SK-N-SH (cell line): ENCODE measurements around the gene SLC6A2. TPM values are rescaled to one million over a fixed set of nuclear protein-coding genes. Genes with fewer than 3 reads are reported as not detected.

Experiments
- CTCF ChIA-PET: fragments of 300-600, 350-600 bp; formaldehyde crosslinking; extraction: SDS; loops from one replicate; lab custom pipeline; 2021; lab: Yijun Ruan, JAX
- POLR2A ChIA-PET: fragments of 350-600 bp; sonication (Branson Sonifier 250); formaldehyde crosslinking; extraction: SDS; loops from one replicate; lab custom pipeline; 2020; ENCODE audit warnings: antibody characterized with exemption, inconsistent platforms; lab: Yijun Ruan, JAX
- DNase-seq: peaks from one replicate; pipeline ENCODE4 v3.0.0; 2012
- H2AFZ ChIP-seq: fragments of 200-600 bp; sonication (generic); 2 replicates; pipeline ENCODE4 v1.8.1; 2016; ENCODE audit warnings: antibody characterized with exemption, mild to moderate bottlenecking, low read depth
- H3F3A ChIP-seq: fragments of 200-600 bp; sonication (generic); replicated peaks from 2 replicates; pipeline ENCODE3; 2016; ENCODE audit warnings: antibody characterized with exemption, mild to moderate bottlenecking; ENCODE audit not compliant: insufficient read depth
- H3K27ac ChIP-seq, 2 experiments: fragments of 200-500 bp in 1 of 2; fragments of 200-600 bp in 1 of 2; sonication (Bioruptor generic) in 1 of 2; sonication (generic), shearing (Covaris generic) in 1 of 2; 2 replicates each; pipeline versions ENCODE4 v1.5.1 to v1.6.1; 2014 to 2016; ENCODE audit warnings: low read depth in 2 of 2, inconsistent platforms in 1 of 2, low read length in 1 of 2, mild to moderate bottlenecking in 1 of 2, mixed read lengths in 1 of 2
- H3K27me3 ChIP-seq: fragments of 200-600 bp; sonication (generic), shearing (Covaris generic); 2 replicates; pipeline ENCODE4 v1.6.1; 2016; ENCODE audit warnings: mixed run types; ENCODE audit not compliant: insufficient read depth
- H3K36me3 ChIP-seq, 2 experiments: fragments of 200-500 bp in 1 of 2; fragments of 200-600 bp in 1 of 2; sonication (Bioruptor generic) in 1 of 2; sonication (generic) in 1 of 2; replicated peaks in 1 of 2; 2 replicates each; pipeline versions ENCODE3 to v1.5.1; 2014 to 2016; ENCODE audit warnings: low read length in 1 of 2, mild to moderate bottlenecking in 1 of 2; ENCODE audit not compliant: insufficient read depth in 2 of 2, control insufficient read depth in 1 of 2
- H3K4me1 ChIP-seq, 2 experiments: fragments of 200-500 bp in 1 of 2; fragments of 200-600 bp in 1 of 2; sonication (Bioruptor generic) in 1 of 2; sonication (generic), shearing (Covaris generic) in 1 of 2; 2 replicates each; pipeline versions ENCODE4 v1.5.1 to v1.6.1; 2014 to 2016; ENCODE audit warnings: low read depth in 1 of 2, low read length in 1 of 2, mixed run types in 1 of 2; ENCODE audit not compliant: insufficient read depth in 2 of 2, control insufficient read depth in 1 of 2
- H3K4me2 ChIP-seq: fragments of 200-600 bp; sonication (generic), shearing (Covaris generic); 2 replicates; pipeline ENCODE4 v1.6.1; 2017; ENCODE audit warnings: mixed run types
- H3K4me3 ChIP-seq, 2 experiments: fragments of 200-500 bp in 1 of 2; fragments of 200-600 bp in 1 of 2; sonication (Bioruptor generic) in 1 of 2; sonication (generic), shearing (Covaris generic) in 1 of 2; 2 replicates each; pipeline versions ENCODE4 v1.5.1 to v1.8.1; 2014 to 2016; ENCODE audit warnings: low read depth in 2 of 2, inconsistent platforms in 1 of 2, low read length in 1 of 2, mild to moderate bottlenecking in 1 of 2, mixed read lengths in 1 of 2, moderate library complexity in 1 of 2
- H3K79me2 ChIP-seq: fragments of 200-600 bp; sonication (generic); 2 replicates; pipeline ENCODE4 v1.8.1; 2017; ENCODE audit warnings: mild to moderate bottlenecking; ENCODE audit not compliant: insufficient read depth
- H3K9ac ChIP-seq: fragments of 200-600 bp; sonication (generic); 2 replicates; pipeline ENCODE4 v1.6.1; 2017; ENCODE audit warnings: mixed run types
- H3K9me2 ChIP-seq: fragments of 200-600 bp; sonication (generic); 2 replicates; pipeline ENCODE4 v1.6.1; 2017; ENCODE audit warnings: mixed run types
- H3K9me3 ChIP-seq: fragments of 200-600 bp; sonication (generic); 2 replicates; pipeline ENCODE4 v1.6.1; 2017; ENCODE audit warnings: mixed run types, mild to moderate bottlenecking, moderate library complexity
- H4K20me1 ChIP-seq: fragments of 200-600 bp; sonication (generic); 2 replicates; pipeline ENCODE4 v1.6.1; 2017; ENCODE audit warnings: mild to moderate bottlenecking, mixed run types; ENCODE audit not compliant: insufficient read depth
- ELF1 ChIP-seq: IDR thresholded peaks from 2 replicates; pipeline ENCODE4 v1.4.0; 2012
- EZH2phosphoT487 ChIP-seq: fragments of 200-600 bp; sonication (generic); IDR thresholded peaks from 2 replicates; pipeline ENCODE4 v1.6.1; 2017; ENCODE audit warnings: low read depth, mixed run types, mild to moderate bottlenecking, antibody characterized with exemption, moderate library complexity, borderline replicate concordance
- FOXJ3 ChIP-seq: sonication (generic); formaldehyde crosslinking; IDR thresholded peaks from 2 replicates; pipeline ENCODE4 v1.5.1; 2020; ENCODE audit warnings: mild to moderate bottlenecking, missing genetic modification reagents
- FOXM1 ChIP-seq: IDR thresholded peaks from 2 replicates; pipeline ENCODE4 v1.4.0; 2012; ENCODE audit warnings: low read depth, mild to moderate bottlenecking
- MEF2A ChIP-seq: IDR thresholded peaks from 2 replicates; pipeline ENCODE4 v1.4.0; 2012; ENCODE audit warnings: low read depth, borderline replicate concordance
- NRF1 ChIP-seq: IDR thresholded peaks from 2 replicates; pipeline ENCODE4 v1.6.1; 2012; ENCODE audit warnings: low read depth, mild to moderate bottlenecking, low read length
- POLR2AphosphoS5 ChIP-seq: IDR thresholded peaks from 2 replicates; pipeline ENCODE4 v1.6.1; 2012; ENCODE audit warnings: low read depth, low read length
- RCOR1 ChIP-seq: fragments of 150-350 bp; IDR thresholded peaks from 2 replicates; pipeline ENCODE4 v1.6.1; 2017; ENCODE audit warnings: antibody characterized with exemption, low read length
- RFX5 ChIP-seq: IDR thresholded peaks from 2 replicates; pipeline ENCODE4 v1.6.1; 2012; ENCODE audit warnings: mild to moderate bottlenecking, improper control_type of control experiment, low read length
- RXRA ChIP-seq: IDR thresholded peaks from 2 replicates; pipeline ENCODE4 v1.4.0; 2012; ENCODE audit warnings: low read depth, mild to moderate bottlenecking, borderline replicate concordance
- TCF12 ChIP-seq: IDR thresholded peaks from 2 replicates; pipeline ENCODE4 v1.4.0; 2012
- TEAD4 ChIP-seq: IDR thresholded peaks from 2 replicates; pipeline ENCODE4 v1.4.0; 2012; ENCODE audit warnings: mild to moderate bottlenecking, borderline replicate concordance; ENCODE audit not compliant: insufficient read depth
- WGBS: methylation state at CpG from one replicate; pipeline ENCODE4 v1.1.6; 2017; ENCODE audit warnings: low lambda C conversion rate; 5-methylcytosine and 5-hydroxymethylcytosine counted together
- polyA plus RNA-seq, 3 experiments: library from polyadenylated mRNA; depleted of rRNA; stranded (reverse); fragments of >200 nt; gene quantifications; 2 replicates each; pipeline ENCODE4 v1.2.3, GENCODE V29; 2012
- TF ChIP-seq, protein P1 (sequence below): IDR thresholded peaks from 2 replicates; pipeline ENCODE4; 2012
- TF ChIP-seq, protein P2 (sequence below): IDR thresholded peaks from 2 replicates; pipeline ENCODE4 v1.4.0; 2012; ENCODE audit warnings: low read depth

Gene SLC6A2
- polyA plus RNA-seq, 1 of the 3 experiments (the other 2 are of a cell fraction) = 3.3 TPM

DNA sequence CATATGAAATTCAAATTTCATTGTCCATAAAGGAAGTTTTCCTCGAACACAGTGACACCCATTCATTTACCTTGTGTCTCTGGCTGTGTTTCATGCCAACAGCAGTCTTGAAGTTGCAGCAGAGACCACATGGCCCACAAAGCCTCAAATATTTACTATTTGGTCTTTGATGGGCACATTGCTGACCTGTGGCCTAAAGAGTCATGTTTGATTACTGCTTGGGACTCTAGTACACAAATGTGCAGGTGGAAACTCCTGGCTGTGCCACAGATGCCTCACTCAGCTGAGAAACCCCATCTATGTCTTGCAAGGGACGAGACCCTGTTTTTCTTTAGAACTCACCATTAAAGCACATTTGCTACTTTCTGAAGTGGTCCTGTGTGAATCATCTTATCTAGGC lies 76.7 kb downstream of the SLC6A2 start:
- Histone ChIP-seq H3K27me3 (no peaks in the 10 kb centered on the region), H3F3A (no peaks in the 10 kb centered on the region), H3K4me3 (no peak overlapping the region), H3K9me2 (no peaks in the 10 kb centered on the region), H3K36me3 (no peaks in the 10 kb centered on the region), H2AFZ (no peak overlapping the region), H3K27ac (no peak overlapping the region), H3K9me3 (no peaks in the 10 kb centered on the region), H3K9ac (no peak overlapping the region), H3K4me1 (no peaks in the 10 kb centered on the region), H4K20me1 (no peaks in the 10 kb centered on the region), H3K79me2 (no peaks in the 10 kb centered on the region), H3K4me2 (no peak overlapping the region)
- ChIA-PET POLR2A (no interaction called here), CTCF (interaction anchor here (1.5 kb wide), 1 partner anchor 267 kb away, joined by 3 read pairs; no protein-coding TSS in a partner anchor)
- TF ChIP-seq RXRA (no peak), POLR2AphosphoS5 (no peak)
- TF ChIP-seq, protein P1, sequence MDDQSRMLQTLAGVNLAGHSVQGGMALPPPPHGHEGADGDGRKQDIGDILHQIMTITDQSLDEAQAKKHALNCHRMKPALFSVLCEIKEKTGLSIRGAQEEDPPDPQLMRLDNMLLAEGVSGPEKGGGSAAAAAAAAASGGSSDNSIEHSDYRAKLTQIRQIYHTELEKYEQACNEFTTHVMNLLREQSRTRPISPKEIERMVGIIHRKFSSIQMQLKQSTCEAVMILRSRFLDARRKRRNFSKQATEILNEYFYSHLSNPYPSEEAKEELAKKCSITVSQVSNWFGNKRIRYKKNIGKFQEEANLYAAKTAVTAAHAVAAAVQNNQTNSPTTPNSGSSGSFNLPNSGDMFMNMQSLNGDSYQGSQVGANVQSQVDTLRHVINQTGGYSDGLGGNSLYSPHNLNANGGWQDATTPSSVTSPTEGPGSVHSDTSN = no peak
- 3% methylated on average over 2 of the region's 2 CpGs for WGBS
- DNase-seq = no peak

DNA sequence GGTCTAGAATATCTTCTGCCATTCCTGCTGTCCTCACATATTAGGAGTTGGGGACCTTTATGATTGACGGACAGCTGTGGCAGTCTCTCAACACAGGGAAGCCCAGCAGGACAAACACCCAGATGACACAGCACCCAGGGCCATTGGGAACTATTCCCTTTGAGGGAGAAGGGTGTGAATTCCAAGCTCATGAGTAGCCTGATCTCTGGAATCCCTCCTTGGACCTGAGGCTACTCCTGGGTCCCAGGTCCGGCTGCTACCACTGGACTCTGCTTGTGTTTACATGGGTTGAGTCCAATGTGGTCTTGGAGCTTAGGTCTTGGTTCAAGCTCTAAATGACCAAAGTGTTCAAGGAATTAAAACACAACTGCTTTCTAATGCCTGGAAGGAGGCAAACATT lies 78.9 kb downstream of the SLC6A2 start:
- POLR2A ChIA-PET = no interaction called here
- Histone ChIP-seq H3K9me2 (no peaks in the 10 kb centered on the region), H3K27me3 (no peaks in the 10 kb centered on the region; the same call in 1 of the 2 replicates), H3K4me1 (no peaks in the 10 kb centered on the region; a peak in 1 of 4 replicates), H3K4me3 (no peak overlapping the region), H4K20me1 (no peaks in the 10 kb centered on the region), H2AFZ (no peak overlapping the region), H3K9ac (no peak overlapping the region), H3K4me2 (no peak overlapping the region), H3K27ac (no peak overlapping the region), H3K9me3 (no peaks in the 10 kb centered on the region), H3F3A (no peaks in the 10 kb centered on the region), H3K36me3 (no peaks in the 10 kb centered on the region), H3K79me2 (no peaks in the 10 kb centered on the region)
- DNase-seq = no peak
- no peak for TF ChIP-seq RCOR1
- TF ChIP-seq MEF2A = no peak
- no peak for TF ChIP-seq TEAD4
- TF ChIP-seq TCF12 = no peak
- no peak for TF ChIP-seq FOXM1
- no peak for TF ChIP-seq FOXJ3 (CRISPR knock-in tag)
- no peak for TF ChIP-seq NRF1
- TF ChIP-seq, protein P2, sequence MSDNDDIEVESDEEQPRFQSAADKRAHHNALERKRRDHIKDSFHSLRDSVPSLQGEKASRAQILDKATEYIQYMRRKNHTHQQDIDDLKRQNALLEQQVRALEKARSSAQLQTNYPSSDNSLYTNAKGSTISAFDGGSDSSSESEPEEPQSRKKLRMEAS = no peak
- no peak for TF ChIP-seq EZH2phosphoT487
- TF ChIP-seq RFX5 = no peak
- no peak for TF ChIP-seq ELF1
- no peak for TF ChIP-seq RXRA
- 43% methylated on average over 1 of the region's 2 CpGs for WGBS
- CTCF ChIA-PET = interaction anchor here (0.7 to 1.5 kb wide), 3 partner anchors 17 to 270 kb away, joined by 3 to 4 read pairs (median 3); no protein-coding TSS in a partner anchor
